T1000 (cell line): ENCODE measurements around the gene ACADVL.
A peak's percentile ranks its signal among the peaks of the same experiment; 100 is the strongest.
"Not testable (repeated sequence)": the region's sequence is repeated elsewhere in the genome, so short reads cannot be mapped to it uniquely, and the experiment has no call there.

Experiments used
- DNase-seq: peaks from one replicate; lab custom pipeline; 2025; ENCODE audit warnings: mixed read lengths; lab: John Stamatoyannopoulos, UW

ACADVL gene

DNA sequence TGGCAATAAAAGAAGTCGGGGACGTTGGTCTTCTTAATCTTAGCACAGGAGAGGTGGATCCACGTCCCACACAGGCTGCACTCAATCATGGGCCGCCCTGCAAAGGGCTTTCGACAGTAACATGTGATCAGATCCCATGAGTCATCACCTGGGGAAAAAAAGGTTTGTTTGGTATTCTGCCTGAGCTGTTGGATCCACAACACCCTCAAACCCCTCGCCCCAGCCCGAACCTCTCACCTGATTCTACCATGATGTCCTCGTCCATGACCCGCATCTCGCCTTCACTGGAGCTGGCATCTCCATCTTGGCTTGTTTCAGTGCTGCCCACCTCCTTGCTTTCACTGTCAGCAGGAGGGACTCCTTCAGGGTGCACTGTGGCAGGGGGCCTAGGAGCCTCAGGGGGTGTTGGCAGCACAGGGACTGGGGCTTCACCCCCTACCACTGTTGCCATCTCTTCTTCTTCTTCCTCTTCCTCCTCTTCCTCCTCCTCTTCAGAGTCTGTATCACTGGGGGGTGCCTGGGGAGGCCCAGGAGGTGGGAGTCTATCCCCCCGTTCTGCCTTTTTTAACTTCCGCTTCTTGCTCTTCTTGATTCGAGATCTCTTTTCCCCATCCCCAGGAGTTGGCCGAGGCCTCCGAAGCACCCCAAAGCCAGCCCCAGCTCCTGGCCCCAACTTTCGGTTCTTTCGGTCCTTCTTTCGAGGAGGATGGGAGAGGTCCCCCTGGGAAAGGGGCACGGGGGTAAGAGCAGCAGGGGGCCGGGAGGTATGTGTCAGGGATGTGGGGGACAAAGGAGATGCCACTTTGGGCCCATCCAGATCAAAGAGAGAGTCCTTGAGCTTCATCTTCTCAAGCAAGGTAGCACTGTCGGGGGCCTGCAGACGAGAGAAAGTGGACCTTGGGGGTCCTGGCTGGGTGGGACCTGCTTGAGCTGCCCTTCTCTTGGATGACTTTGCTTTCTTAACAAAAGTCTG, 16.2 kb downstream of the ACADVL start:
- DNase-seq = no peak

DNA sequence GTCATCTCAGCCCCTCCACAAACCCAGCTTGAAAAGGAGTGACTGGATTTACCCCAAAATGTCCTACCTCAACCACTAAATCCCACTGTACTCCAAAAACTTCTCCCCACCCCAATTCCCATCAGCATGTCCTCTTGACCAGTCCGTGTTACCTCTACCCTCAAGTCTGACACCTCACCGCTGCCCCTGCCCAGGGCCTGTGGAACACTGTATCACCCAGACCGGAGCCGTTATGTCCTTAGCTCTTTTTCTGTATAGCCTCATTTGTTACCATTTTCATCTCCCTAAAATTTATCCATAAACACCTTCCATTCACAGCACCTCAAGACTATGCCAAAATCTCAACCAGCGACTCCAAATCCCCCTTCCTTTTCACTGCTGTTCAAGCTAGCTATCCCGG, 17.1 kb downstream of the ACADVL start:
- DNase-seq = no peak

DNA sequence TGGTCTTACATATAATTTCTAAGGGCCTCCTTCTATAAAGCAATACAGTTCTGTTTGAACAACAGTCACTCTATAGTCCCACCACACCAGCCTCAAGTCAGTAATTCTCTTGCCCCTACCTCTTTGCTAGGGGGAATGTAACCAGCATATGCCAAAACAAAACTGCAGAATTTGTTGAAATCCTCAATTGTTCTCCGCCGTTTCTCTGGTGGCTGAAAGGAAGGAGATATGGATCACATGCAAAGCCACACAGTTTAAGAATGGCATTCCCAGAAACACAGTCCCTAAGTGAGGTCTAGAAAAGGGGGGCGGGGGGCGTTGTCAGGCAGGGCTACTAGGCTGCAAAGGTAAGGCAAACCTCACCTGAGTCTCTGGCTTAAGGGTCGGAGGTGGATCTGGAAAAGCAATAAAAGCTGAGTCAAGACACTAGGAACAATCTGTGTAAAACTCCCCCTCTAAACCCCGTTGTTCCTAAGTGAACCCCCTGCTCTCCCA, 17.6 kb downstream of the ACADVL start:
- DNase-seq = no peak

DNA sequence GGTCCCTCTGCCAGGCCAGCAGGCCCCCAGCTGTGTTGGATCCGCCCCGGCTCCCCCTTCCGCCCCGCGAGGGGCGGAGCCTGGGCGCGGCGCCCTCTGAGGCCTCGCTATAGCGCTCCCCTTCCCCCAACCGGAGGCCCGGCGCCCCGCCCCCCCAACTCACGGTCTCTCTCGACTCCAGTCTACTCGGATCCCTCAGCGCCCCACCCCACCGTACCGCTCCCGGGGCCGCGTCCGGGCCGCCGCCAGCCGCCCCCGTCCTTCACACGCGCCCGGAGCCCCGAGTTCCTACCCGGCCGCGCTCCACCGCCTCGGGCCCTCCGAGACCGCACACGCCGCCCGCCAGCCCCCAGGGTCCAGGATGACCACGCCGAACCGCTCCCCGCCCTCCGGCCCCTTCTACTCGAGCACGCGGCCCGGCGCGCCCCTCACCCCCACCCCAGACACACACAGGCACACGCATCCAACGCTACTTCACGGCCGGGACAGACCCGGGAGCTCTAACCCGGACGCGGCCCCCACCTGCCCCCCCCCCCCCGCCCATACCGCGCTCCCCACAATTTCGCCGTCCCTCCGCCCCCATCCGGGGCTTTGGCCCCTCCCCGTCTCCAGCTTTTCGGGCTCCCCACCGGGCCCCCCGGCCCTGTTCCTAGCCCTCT, 18.2 kb downstream of the ACADVL start:
- peak; percentile 66 for DNase-seq

DNA sequence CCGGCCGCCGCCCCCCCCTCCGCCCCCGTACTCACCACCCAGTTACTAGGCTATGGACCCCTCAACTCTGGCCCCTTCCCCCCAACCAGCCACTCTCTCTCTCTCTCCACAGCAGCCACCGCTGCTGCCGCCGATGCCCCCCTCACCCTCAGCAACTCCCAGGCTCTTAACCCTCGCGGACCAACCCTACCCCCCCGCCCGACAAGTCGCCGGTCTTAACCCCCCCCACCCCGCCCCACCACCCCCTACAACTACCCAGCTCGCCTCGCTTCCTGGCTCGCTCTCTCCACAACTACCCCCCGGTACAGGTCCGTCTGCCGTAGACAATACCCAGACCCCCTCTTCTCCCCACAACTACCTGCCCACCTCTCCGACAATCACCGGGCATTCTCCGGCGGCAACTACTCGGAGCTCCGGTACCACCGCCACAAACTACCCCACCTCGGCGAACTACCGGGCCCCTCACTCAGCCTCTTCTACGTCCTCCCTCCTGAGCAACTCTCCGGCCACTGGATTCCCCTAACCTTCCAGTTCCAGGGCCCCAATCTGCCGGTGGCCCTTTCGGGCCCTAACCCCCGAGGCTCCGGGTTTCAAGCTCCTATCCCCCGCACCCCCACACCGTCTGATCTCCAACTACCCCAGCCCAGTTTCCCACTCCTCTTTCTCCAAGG, 18.8 kb downstream of the ACADVL start:
- no peak for DNase-seq

DNA sequence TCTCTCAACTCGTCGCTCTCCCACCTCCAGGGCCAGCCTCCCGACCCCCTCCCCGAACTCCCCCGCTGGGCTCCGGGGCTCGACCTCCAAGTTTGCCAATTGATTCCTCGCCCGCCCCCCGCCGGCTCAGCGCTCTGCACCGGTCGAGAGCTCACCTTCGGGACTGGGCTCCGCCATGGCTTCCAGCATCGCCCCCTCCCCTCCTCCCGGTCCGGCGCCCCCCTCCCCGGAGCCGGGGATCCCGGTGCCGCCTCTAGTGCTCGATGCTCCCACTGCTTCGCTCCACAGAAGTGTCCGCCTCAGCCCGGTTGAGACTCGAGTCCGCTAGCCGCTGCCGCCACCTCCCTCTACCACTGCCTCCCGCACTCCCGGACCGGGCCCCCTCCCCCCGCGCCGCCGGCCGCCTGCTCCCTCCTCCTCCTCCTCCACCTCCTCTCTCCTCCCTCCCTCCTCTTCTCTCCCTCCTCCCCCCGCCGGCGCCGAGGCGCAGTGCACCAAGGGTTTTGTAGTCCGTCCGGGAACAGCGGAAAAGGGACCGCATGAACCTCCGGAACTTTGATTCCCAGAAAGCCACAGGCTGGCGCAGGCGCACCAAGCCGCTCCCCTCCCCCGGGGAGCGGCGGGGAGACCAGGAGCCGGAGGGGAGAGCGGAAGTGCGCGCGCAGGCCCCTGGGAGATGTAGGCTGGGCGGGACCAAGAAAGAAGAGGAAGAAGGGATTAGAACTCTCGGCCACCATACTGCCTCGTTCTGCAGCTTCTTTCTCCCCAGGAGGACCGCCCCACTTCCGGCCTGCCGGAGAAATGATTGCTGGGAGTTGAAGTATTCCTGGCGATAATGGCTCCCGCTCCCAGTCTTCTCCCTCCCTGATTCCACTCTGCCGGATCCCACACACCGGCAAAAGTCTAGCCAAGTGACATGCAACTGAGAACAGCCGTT, 19.6 kb downstream of the ACADVL start, which contains the start of gene PHF23:
Gene PHF23 (minus strand): TSS at position 367 of the 937 bp plus-strand sequence. CDS start 178 bp downstream, at position 189.
- DNase-seq = peak; percentile 98

DNA sequence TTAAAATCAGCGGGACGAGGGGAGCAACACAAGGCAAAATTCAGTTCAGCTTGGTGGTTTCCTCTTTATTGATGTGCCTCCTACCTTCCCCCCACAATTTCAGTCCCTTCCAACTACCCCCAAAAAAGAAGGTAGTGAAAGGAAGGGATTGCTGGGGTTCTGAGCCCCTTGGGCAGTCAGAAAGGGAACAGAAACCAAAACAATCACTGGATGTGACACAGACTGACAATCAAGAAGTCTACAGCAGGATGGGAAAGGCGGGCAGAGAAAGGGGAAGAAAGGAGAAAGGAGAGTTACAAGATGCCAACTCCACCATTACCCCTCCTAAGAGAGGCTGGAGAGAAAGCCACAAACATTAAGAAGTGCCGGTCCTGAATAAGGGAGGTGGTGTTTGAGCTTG, 20.6 kb downstream of the ACADVL start:
- DNase-seq = no peak

DNA sequence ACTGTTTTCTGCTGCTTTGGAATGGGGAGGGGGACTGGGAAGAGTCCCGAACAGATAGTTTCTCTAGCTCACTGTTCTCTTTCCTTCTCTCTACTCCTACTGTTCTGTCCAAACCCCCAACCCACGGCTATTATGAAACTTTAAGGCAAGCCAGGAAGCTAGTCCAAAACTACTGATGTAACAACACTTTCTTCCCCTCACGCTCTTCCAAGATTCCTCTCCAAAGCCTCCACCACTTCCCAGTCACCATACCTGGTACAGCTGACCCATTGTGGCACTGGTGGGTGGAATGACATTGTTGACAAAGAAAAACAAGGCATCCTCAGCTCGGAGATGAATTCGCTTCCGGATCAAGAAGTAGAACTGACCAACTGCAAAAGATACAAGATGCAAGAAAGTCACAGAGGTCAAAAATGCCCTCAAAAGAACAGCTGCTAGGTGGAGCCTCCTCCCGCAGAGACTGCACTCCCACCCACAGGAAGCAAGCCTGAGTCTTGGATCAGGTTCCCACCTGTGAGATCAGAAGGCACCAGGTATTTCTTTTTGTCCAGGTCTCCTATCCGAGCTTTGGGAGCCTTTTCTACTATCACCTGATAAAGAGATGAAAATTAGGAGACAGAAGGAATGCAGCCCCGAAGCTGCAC, 21.5 kb downstream of the ACADVL start:
- no peak for DNase-seq

DNA sequence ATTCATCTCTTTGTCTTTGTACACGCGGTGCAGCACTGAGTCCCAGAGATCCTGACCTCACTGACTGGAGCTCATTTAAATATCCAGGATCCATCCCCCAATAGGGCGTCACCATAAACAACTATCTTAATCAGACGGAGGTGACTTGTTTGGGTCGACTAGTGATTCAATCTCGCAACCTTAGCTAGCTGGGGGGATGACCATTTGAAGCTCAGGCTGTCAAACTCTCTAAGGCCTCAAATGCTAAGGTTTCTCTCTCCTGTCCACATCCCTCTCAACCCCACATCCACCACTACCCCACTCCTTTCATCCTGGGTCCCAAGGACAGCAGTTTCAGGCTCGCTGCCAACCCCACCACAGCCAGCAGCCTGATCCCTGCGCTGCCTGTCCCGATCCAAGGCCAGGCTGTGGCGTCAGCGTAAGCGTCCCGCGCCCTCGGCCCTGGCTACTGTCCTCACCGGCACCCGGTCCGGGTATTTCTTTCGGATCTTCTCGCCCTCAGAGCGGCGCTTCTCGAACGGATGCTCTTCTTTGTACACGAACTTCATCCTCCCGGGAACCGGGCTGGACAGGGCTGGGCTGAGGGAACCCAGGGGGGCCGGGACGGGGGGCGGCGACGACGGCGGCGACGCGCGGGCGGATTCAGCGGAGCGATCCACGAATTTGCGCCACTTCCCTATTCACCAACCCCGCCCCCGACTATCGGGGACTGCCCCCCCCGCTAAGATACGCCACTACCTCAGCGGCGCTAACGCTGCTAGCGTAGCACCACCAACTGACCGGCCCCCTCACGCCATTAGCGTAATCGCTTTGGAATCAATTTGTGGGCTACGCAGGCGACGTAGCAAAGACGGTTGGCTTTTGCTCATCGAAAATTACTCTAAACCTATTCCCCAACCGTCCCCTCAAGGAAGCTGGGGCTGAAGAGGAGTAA, 22.3 kb downstream of the ACADVL start, which contains the start of gene GABARAP:
Gene GABARAP (minus strand): TSS at position 667 of the 934 bp plus-strand sequence. CDS start 119 bp downstream, at position 548.
- DNase-seq = peak; percentile 86

DNA sequence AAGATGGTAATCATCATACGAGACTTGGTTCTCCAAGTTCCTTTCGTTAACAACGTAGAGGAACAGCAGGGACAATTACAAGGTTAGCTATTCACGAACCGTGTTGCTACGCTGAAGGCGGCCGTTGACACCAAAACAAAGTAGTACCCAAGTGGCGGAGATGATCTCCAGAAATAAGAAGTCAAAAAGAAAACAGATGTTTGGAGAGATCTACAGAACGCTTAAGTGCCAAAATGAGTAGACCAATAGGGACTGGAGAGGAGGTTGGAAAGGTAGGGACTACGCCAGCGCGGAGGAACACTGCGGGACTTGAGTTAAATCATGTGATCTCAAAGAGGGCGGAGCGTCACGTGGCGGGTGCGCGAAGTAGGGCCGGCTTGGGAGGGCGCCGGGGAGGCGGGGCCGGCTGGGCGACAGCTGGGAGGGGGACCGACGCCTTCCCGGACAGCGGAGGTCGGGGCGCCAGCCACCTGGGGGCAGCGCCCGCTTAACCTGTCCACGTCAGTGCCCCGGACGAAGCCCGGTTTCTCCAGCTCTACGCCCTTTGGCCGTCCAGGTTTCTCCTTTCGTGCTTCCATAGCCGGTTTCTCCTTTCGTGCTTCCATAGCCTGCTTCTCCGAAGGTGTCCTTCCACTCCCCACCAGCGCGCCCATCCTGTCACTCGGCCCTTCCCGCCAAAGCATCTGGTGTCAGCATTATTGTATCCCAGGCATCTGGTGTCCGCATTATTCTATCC, 23.1 kb downstream of the ACADVL start:
- peak; percentile 87 for DNase-seq

DNA sequence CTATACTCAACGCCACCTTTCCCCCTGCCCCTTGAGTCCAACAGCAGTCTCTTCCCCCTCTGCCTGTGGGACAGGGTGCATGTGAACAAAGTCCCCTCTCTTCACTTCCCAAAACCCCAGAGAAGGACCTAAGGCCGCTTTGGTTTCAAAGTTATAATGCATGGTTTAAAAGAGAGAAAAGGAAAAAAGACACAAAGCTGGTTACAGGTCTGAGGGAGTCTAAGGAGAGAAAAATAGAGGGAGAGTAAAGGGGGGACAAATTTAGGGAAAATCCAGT, 23.7 kb downstream of the ACADVL start:
- no peak for DNase-seq

DNA sequence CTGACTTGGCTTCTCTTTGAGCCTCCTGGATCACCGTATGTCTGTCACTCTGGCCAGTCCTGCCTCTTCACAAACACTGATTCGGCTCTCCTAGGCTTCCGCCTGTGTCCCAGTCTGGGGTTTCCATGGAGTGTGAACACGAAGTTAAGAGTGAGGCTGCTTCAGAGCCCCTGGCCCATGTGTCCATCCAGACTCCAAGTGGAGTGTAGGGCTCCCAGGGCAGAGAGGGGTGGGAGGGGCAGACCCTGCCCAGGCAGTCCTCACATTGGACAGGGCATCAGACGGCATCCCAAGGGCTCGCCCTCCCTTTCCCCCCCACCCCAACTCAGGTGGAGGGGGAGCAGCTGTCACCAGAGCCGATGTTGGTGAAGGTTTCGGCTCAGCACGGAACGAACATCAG, 24.1 kb downstream of the ACADVL start:
- DNase-seq = not testable (repeated sequence)

DNA sequence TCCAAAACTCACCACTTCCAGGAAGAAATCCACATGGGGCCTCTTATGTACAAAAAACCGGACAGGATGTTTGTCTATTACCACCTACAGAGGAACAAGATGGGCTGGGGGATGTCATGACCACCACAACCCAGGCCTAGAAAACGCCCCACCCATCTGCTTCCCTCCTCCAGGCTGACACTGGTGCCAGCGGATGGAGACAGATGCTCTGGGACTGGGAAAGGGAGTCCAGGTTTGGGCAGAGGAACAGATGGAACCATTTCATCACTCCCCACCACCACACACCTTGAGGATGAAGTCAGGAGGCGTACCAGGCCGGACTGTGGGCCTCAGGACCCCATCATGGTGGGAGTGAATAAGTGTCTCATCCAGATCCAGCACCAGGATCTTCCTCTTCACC, 27.0 kb downstream of the ACADVL start:
- DNase-seq = no peak

DNA sequence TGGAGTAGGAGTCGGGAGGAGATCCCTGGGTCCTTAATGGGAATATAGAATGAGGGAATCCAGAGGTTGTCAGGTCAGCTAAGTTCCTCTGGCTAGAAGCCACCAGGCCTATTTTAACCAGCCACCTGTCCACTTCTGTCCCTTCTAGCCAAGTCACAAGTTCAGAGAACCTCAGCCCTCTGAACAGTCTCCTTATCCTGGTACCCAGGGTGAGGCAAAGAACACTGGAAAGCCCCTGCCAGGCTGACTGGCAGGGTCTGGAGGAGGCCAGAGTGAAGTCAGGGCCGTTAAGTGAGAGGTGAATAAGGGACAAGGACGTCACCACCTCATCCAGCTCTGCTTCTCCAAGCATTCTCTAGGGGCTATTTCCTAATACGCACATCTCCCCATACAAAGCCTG, 29.1 kb downstream of the ACADVL start:
- no peak for DNase-seq

DNA sequence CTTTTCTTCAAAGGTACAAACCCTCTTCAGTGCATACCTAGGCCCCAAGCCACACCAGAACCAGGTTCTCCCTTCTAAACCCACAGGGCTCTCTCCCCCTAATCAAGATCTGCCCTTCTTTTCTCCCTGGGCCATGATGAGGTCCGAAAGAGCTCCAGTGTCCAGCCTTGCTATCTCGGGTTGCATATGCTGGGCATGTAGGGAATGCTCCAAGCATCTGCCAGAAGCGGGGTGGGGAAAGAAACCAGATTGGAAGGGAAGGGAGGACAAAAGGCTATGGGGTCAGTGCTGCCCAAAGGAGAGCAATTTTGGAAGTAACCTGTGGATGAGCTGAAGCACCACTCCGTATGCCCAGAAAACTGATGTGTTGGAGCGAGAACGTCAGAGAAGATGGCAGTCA, 29.5 kb downstream of the ACADVL start:
- no peak for DNase-seq

DNA sequence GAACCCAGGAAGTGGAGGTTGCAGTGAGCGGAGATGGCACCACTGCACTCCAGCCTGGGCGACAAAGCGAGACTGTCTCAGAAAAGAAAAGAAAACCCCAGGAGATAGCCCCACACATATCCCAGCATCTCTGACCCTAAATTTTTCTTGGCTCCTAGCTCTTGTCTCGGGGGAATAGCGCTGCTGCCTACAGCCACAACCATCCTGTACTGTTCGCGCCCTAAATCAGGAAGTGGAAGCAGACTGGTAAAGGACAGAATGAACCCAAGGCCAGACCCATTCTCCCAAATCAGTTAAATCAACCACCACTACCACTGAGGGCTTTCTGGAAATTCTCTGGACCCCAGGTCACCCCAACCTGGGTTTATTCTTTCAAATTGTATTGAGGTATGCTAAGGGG, 30.1 kb downstream of the ACADVL start:
- DNase-seq = no peak

DNA sequence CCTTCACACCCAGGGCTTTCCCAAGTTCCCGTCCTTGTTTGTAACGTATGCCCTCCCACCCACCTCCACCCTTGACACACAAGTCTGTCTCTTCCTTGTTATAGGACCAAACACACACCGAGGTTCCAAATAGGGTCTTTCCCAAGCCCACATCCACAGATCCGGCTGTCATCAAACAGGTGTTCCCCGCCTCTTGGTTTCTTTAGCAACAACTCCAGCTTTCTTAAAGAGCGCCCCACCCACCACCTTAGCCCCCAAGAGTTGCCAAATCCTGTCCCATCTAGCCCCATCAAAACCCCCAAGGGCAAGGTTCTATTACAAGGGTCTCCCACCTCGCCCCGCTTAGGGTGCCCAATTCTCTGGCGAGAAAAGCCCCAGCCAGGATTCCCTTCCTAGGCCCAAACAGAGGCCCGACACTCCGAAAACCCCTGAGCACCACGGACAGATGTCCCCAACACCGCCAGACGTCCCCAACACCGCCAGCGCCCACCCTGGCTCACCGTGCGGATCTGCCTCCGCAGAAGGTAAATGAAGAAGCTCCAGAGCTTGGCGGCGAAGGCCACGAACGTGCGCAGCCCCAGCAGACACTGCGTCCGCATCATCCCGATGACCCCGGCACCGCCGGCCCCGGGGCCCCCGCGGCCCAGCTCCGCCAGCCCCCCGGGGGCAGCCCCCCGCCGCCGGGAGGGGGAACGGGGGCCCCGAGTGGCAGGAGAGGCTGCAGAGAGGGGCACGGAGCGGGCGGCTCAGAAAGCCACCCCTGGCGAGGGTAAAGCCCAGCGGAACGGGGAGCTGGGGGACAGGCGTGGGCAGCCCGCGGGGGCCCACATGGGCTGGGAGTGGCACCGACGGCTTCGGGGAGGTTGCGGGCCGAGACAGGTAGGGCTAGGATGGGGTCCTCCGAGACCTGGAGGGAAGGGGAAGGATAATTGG, 31.2 kb downstream of the ACADVL start:
- DNase-seq = no peak

DNA sequence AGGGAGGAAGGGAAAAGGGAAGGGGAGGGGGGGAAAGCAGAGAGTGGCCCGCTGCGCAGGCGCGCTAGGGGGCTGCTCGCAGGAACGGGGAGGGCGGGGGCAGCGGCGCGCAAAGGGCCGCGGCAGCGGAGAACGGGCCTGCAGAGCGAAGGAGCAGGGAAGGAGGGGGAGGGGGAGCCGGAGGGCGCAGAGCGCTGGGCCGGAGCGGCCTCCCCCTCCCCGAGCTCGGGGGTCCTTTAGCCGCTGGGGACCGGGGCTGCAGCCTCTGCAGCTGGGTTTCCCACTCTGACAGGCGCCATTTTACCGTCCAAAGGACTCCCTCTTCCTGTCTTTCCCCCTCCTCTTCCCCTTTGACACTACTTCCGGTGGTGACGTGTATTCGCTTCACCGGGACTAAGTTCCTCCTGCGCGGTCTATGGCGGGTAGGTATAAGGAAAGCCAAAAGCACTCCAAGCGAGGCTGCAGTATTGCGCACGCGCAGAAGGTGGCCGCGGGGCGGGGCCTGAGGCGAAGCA, 32.0 kb downstream of the ACADVL start, which contains the start of gene CTDNEP1:
Gene CTDNEP1 (minus strand): TSS at position 74 of the 515 bp plus-strand sequence. CDS start 438 bp downstream, outside the sequence.
- DNase-seq = peak; percentile 97
